Esophagus muscularis mucosa (tissue), 4 donors: ENCODE data around the gene DOCK6.

Experiments used
- EP300 ChIP-seq: sonication (generic); formaldehyde crosslinking; IDR thresholded peaks from one replicate; pipeline ENCODE4 v1.6.1; 2017; ENCODE audit warnings: antibody characterized with exemption
- POLR2A ChIP-seq: fragments of 450-650 bp; IDR thresholded peaks from one replicate; pipeline ENCODE4 v1.6.1; 2017; ENCODE audit warnings: antibody characterized with exemption, moderate library complexity, mild to moderate bottlenecking, low read depth
- POLR2AphosphoS5 ChIP-seq, 2 donors: sonication (generic); formaldehyde crosslinking; IDR thresholded peaks; one replicate each; pipeline ENCODE4 v1.6.1; 2017; ENCODE audit warnings: antibody characterized with exemption in 2 of 2
- TF ChIP-seq, protein P1 (sequence below), 3 experiments: fragments of 200-600 bp in 2 of 3; fragments of 450-650 bp in 1 of 3; sonication (generic) in 2 of 3; IDR thresholded peaks; one replicate each; pipeline ENCODE4 v1.5.1; 2017 to 2019; ENCODE audit warnings: antibody characterized with exemption in 3 of 3, mild to moderate bottlenecking in 2 of 3, moderate library complexity in 1 of 3

DNA sequence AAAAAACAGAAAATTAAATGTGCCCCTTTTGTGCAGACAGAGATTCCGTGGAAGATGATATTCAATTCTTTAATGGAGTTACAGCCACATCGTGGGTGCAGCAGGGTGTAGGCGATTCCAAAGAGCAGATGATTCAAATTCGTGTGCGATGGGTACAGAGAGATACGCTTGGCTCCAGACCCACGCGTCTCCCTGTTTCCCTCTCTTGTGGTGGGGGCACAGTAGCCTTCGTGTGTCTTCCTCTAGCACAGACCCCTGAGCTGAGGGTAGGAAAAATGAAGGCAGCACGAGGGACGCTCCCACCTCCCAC is 38.4 kb upstream of the DOCK6 start:
- TF ChIP-seq, protein P1, sequence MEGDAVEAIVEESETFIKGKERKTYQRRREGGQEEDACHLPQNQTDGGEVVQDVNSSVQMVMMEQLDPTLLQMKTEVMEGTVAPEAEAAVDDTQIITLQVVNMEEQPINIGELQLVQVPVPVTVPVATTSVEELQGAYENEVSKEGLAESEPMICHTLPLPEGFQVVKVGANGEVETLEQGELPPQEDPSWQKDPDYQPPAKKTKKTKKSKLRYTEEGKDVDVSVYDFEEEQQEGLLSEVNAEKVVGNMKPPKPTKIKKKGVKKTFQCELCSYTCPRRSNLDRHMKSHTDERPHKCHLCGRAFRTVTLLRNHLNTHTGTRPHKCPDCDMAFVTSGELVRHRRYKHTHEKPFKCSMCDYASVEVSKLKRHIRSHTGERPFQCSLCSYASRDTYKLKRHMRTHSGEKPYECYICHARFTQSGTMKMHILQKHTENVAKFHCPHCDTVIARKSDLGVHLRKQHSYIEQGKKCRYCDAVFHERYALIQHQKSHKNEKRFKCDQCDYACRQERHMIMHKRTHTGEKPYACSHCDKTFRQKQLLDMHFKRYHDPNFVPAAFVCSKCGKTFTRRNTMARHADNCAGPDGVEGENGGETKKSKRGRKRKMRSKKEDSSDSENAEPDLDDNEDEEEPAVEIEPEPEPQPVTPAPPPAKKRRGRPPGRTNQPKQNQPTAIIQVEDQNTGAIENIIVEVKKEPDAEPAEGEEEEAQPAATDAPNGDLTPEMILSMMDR (IDR thresholded peaks at IDR 0.05) = no peak
- no peak for TF ChIP-seq POLR2A
- no peak for TF ChIP-seq POLR2AphosphoS5 (IDR thresholded peaks at IDR 0.05)
- no peak for TF ChIP-seq EP300
